PC-9 (cell line): ENCODE measurements around the gene ABCA12.
"Not testable (repeated sequence)": the region's sequence is repeated elsewhere in the genome, so short reads cannot be mapped to it uniquely, and the experiment has no call there.

ENCODE experiments used
- CTCF ChIP-seq: fragments of 200-600 bp; sonication (generic); conservative IDR thresholded peaks from 2 replicates; pipeline ENCODE4 v1.6.1; 2017; ENCODE audit warnings: mixed run types, antibody characterized with exemption, mild to moderate bottlenecking, moderate library complexity
- EZH2 ChIP-seq: fragments of 200-600 bp; sonication (generic); IDR thresholded peaks from 2 replicates; pipeline ENCODE4 v1.8.0; 2017; ENCODE audit warnings: antibody characterized with exemption, low read depth

- not testable (repeated sequence) for TF ChIP-seq CTCF, EZH2
These were observed 24.9 kb upstream of the ABCA12 start for GRCh38 chr2:215163319-215163718.
